ENCODE measurements around the gene SDF2. TPM values are rescaled to one million over a fixed set of nuclear protein-coding genes. Genes with fewer than 3 reads are reported as not detected.

SDF2 gene
- total and polyA plus RNA-seq, 2 experiments from 2014 or later, result 26.1 to 85.7 TPM

DNA sequence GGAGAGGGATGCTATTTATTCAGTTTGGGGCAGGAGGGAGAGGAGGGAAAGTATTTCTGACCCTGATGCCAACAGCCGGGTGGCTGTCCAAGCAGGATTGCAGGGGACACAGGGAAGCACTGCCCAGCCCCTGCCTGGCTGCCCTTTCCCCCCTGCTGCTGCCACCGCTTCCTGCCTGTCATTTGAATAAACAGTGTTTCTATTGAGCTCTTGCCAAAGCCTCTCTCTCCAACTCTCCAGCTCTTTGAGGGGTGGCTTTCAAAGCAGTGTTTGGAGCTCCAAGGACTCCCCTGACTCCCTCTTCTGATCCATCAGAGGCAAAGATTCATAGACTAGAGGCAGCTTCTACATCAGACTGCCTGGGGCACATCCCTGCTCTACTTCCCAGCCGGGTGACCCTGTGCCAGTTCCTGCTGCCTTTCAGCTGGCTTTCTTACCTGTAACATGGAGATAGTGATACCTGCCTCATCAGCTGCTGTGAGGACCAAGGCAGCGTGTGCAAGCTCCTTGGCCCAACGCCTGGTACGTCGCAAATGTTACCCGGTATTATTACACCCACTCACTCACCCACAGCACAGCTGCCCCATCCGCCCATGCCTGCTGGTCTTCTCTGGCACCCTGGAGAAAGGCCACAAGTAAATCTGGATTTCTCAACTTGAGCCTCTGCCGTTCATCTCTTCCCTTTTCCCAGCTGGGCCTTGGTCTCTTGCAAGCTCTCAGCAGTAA is 40.5 kb upstream of the SDF2 start:
- Histone ChIP-seq H3K4me3 (no peak overlapping the region), H3K9me3 (ENCODE audit: low read depth) (no peaks in the 10 kb centered on the region), H3K4me1 (ENCODE audit: low read depth) (no peaks in the 10 kb centered on the region), H3K27ac (no peak overlapping the region), H3K36me3 (peaks cover 49% of the 10 kb centered on the region), H3K27me3 (no peaks in the 10 kb centered on the region)
- TF ChIP-seq, protein P1, sequence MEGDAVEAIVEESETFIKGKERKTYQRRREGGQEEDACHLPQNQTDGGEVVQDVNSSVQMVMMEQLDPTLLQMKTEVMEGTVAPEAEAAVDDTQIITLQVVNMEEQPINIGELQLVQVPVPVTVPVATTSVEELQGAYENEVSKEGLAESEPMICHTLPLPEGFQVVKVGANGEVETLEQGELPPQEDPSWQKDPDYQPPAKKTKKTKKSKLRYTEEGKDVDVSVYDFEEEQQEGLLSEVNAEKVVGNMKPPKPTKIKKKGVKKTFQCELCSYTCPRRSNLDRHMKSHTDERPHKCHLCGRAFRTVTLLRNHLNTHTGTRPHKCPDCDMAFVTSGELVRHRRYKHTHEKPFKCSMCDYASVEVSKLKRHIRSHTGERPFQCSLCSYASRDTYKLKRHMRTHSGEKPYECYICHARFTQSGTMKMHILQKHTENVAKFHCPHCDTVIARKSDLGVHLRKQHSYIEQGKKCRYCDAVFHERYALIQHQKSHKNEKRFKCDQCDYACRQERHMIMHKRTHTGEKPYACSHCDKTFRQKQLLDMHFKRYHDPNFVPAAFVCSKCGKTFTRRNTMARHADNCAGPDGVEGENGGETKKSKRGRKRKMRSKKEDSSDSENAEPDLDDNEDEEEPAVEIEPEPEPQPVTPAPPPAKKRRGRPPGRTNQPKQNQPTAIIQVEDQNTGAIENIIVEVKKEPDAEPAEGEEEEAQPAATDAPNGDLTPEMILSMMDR (IDR thresholded peaks at IDR 0.05; ENCODE audit: low read depth, low read length), result no peak
- no peak for DNase-seq (ENCODE audit: low read depth in 1 of 2, low spot score in 1 of 2)

DNA sequence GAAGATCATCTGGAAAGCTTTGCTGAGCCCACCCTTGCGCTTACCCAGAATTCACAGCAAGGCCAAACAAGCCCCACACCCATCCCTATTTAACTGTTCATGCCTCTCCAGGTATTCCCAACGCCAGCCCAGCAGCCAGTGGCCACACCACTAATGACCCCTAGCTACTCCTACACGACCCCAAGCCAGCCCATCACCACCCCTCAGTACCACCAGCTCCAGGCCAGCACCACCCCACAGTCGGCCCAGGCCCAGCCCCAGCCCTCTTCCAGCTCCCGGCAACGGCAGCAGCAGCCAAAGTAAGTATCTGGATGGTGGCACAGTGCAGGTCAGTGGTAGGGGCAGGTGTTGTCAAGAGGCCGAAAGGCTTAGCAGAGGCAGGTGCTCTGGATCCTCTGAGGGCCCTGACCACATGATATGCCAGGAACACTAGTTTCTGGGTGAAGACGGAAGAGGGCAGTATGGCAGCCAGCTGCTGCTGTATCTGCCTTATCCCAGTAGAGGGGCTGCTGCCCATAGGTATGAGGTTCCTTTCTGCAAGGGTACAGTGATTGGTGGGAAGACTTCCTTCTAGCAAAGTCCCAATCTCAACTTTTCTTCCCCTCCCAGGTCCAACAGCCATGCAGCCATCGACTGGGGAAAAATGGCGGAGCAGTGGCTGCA is 39.3 kb upstream of the SDF2 start:
- no peak for DNase-seq (ENCODE audit: low read depth in 1 of 2, low spot score in 1 of 2)
- H3K4me3 ChIP-seq, result no peak overlapping the region
- H3K9me3 ChIP-seq (ENCODE audit: low read depth), result no peaks in the 10 kb centered on the region
- no peaks in the 10 kb centered on the region for H3K27me3 ChIP-seq
- no peak overlapping the region for H3K27ac ChIP-seq
- TF ChIP-seq, protein P1 (IDR thresholded peaks at IDR 0.05; ENCODE audit: low read depth, low read length), result no peak
- H3K36me3 ChIP-seq, result peaks cover 57% of the 10 kb centered on the region
- H3K4me1 ChIP-seq (ENCODE audit: low read depth), result no peaks in the 10 kb centered on the region

DNA sequence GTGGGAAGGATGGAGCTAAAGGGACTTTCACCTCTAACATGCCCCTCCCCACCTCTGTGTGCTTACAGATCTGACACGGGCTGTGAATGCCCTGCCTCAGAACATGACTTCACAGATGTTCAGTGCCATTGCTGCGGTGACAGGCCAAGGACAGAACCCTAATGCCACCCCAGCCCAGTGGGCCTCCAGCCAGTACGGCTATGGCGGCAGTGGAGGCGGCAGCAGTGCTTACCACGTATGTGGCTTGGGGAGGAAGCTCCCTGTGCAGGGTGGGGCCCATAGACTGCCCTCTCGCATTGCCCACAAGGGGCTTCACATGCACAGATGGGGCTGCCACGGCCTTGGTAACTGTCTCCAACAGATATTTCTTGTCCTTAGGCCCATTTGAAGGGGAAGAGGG is 38.6 kb upstream of the SDF2 start:
- Histone ChIP-seq H3K27me3 (no peaks in the 10 kb centered on the region), H3K36me3 (peaks cover 64% of the 10 kb centered on the region), H3K4me1 (ENCODE audit: low read depth) (no peaks in the 10 kb centered on the region), H3K27ac (no peak overlapping the region), H3K4me3 (no peak overlapping the region), H3K9me3 (ENCODE audit: low read depth) (no peaks in the 10 kb centered on the region)
- TF ChIP-seq, protein P1 (IDR thresholded peaks at IDR 0.05; ENCODE audit: low read depth, low read length), result no peak
- no peak for DNase-seq (ENCODE audit: low read depth in 1 of 2, low spot score in 1 of 2)

DNA sequence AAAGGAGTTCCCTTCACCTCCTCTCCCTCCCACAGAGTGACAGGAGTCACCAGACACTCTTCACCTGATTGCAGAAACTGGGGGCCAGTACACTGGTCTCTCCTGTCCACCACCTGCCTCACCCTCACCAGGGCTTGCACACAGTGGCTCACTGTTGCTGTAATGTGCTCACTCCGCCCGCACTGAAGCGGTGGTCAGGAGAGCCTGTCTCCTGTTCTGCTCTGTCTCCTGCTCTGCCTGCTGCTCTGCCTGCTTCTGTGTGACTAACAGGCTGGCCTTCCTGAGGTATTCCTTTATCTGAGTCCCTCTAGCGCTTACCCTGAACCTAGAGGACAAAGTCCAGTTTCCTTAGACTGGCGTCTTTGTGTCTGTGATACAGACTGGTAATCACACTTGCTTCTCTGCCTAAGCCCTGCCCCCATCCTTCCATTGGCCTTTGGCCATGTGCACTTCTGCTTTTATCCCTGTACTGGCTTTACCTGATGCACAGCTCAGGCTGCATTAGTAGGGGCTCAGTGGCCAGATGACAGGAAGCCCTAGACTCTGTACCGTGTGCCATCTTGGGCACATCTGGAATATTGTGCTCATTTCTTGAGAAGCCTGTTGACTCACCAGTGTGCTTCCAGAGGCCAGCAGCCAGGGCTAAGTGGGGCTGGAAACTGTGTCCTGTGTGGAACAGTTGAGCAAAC is 36.7 kb upstream of the SDF2 start:
- Histone ChIP-seq H3K9me3 (ENCODE audit: low read depth) (no peaks in the 10 kb centered on the region), H3K27ac (no peak overlapping the region), H3K36me3 (peaks cover 81% of the 10 kb centered on the region), H3K4me3 (no peak overlapping the region), H3K27me3 (no peaks in the 10 kb centered on the region), H3K4me1 (ENCODE audit: low read depth) (no peaks in the 10 kb centered on the region)
- TF ChIP-seq, protein P1 (IDR thresholded peaks at IDR 0.05; ENCODE audit: low read depth, low read length), result no peak
- no peak for DNase-seq (ENCODE audit: low read depth in 1 of 2, low spot score in 1 of 2)

DNA sequence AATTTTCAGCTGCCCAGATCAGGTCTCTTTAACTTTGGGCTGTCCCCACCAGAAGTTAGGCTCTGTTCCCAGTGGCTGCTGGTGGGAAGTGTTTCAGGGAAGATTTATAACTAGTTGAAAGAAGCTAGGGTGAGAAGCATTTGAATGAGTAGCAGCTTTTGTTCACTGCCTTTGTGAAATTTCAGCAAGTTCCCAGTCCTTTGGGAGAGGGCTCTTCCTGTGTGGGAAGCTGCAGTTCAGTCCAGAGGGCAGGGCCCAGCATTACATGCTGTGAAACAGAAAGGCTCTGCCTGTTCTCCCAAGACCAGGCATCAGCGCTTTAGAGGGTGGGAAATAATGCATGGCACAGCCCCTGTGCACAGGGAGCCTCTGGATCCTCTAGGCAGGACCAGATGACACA is 32.2 kb upstream of the SDF2 start:
- Histone ChIP-seq H3K36me3 (peaks cover 75% of the 10 kb centered on the region), H3K9me3 (ENCODE audit: low read depth) (no peaks in the 10 kb centered on the region), H3K4me1 (ENCODE audit: low read depth) (no peaks in the 10 kb centered on the region), H3K27me3 (no peaks in the 10 kb centered on the region), H3K4me3 (no peak overlapping the region), H3K27ac (no peak overlapping the region)
- TF ChIP-seq, protein P1 (IDR thresholded peaks at IDR 0.05; ENCODE audit: low read depth, low read length), result no peak
- no peak for DNase-seq (ENCODE audit: low read depth in 1 of 2, low spot score in 1 of 2)
